HCT116 (cell line): ENCODE data around the gene MRPL24. TPM values are rescaled to one million over a fixed set of nuclear protein-coding genes. Genes with fewer than 3 reads are reported as not detected.

ENCODE experiments used
- ATAC-seq: fragments of 200-7000 bp; cut with Tn5 transposase; 2 replicates; pipeline ENCODE4 v1.9.1; 2020; ENCODE audit warnings: mild to moderate bottlenecking, moderate library complexity
- BruUV-seq: library from RNA; stranded (reverse); fragments of 400-500 nt; replicated peaks from 2 replicates; lab custom pipeline; 2021; lab: Mats Ljungman, UMichigan
- CTCF ChIA-PET: fragments of 300-600 bp; sonication (Branson Sonifier 250); formaldehyde crosslinking; loops from one replicate; lab custom pipeline; 2021; ENCODE audit warnings: antibody characterized with exemption; lab: Charles Lee
- POLR2A ChIA-PET: fragments of 300-600, 350-600 bp; sonication (Branson Sonifier 250); formaldehyde crosslinking; loops from one replicate; lab custom pipeline; 2021; ENCODE audit warnings: antibody characterized with exemption; lab: Charles Lee
- RAD21 ChIA-PET, 2 experiments: fragments of 300-600 bp; sonication (Branson Sonifier 250); formaldehyde crosslinking; loops; one replicate each; lab custom pipeline; 2023; ENCODE audit warnings: low total read pairs in 2 of 2; ENCODE audit not compliant: uncharacterized antibody in 2 of 2, unreplicated experiment in 2 of 2, low non-redundant PET in 1 of 2; lab: Charles Lee
- DNase-seq: peaks from one replicate; pipeline ENCODE4 v3.0.0-alpha.2; 2010; ENCODE audit warnings: low read depth, low spot score
- H2AFZ ChIP-seq: fragments of 200-600 bp; shearing (Covaris generic), sonication (generic); 2 replicates; pipeline ENCODE4 v1.6.1; 2017; ENCODE audit warnings: low read depth, mixed run types, mixed read lengths, antibody characterized with exemption, low read length; ENCODE audit not compliant: poor library complexity, severe bottlenecking
- H3K27ac ChIP-seq: 2 replicates; pipeline ENCODE4 v1.5.1; 2012; ENCODE audit warnings: low read depth, low read length
- H3K27me3 ChIP-seq: fragments of 200-600 bp; sonication (generic); 2 replicates; pipeline ENCODE4 v1.6.1; 2016; ENCODE audit warnings: mixed run types, low read length, mixed read lengths; ENCODE audit not compliant: insufficient read depth
- H3K36me3 ChIP-seq, 2 experiments: fragments of 200-500 bp in 1 of 2; fragments of 200-600 bp in 1 of 2; sonication (Bioruptor generic) in 1 of 2; sonication (generic) in 1 of 2; 2 replicates each; pipeline versions ENCODE4 v1.5.1 to v1.6.1; 2014 to 2016; ENCODE audit warnings: low read length in 2 of 2, inconsistent platforms in 1 of 2, mixed read lengths in 1 of 2, mixed run types in 1 of 2; ENCODE audit not compliant: insufficient read depth in 2 of 2, control insufficient read depth in 1 of 2
- H3K4me1 ChIP-seq, 2 experiments: fragments of 200-600 bp in 1 of 2; sonication (generic) in 1 of 2; 2 replicates each; pipeline versions ENCODE4 v1.5.1 to v1.6.1; 2012 to 2017; ENCODE audit warnings: low read length in 2 of 2, inconsistent platforms in 1 of 2, mild to moderate bottlenecking in 1 of 2, mixed read lengths in 1 of 2, mixed run types in 1 of 2, moderate library complexity in 1 of 2; ENCODE audit not compliant: insufficient read depth in 2 of 2, control insufficient read depth in 1 of 2
- H3K4me2 ChIP-seq: fragments of 200-600 bp; sonication (generic); 2 replicates; pipeline ENCODE4 v1.6.1; 2017; ENCODE audit warnings: mixed run types, low read length, mixed read lengths
- H3K4me3 ChIP-seq, 2 experiments: fragments of 200-600 bp in 1 of 2; sonication (generic) in 1 of 2; replicated peaks in 1 of 2; 2 replicates each; pipeline ENCODE4 v1.5.1; 2011 to 2016; ENCODE audit warnings: low read length in 2 of 2, control low read depth in 1 of 2, low read depth in 1 of 2, mild to moderate bottlenecking in 1 of 2, mixed read lengths in 1 of 2, mixed run types in 1 of 2
- H3K79me2 ChIP-seq: fragments of 200-600 bp; sonication (generic); 2 replicates; pipeline ENCODE4 v1.6.1; 2017; ENCODE audit warnings: mild to moderate bottlenecking, mixed run types, low read length, moderate library complexity, mixed read lengths; ENCODE audit not compliant: insufficient read depth
- H3K9ac ChIP-seq: fragments of 200-600 bp; sonication (generic); 2 replicates; pipeline ENCODE4 v1.6.1; 2016; ENCODE audit warnings: low read length, mixed read lengths
- H3K9me2 ChIP-seq: fragments of 200-600 bp; sonication (generic), shearing (Covaris generic); 2 replicates; pipeline ENCODE4 v1.6.1; 2017; ENCODE audit warnings: mixed run types, mild to moderate bottlenecking, moderate library complexity; ENCODE audit not compliant: insufficient read depth
- H3K9me3 ChIP-seq, 2 experiments: fragments of 200-500 bp in 1 of 2; fragments of 200-600 bp in 1 of 2; sonication (Bioruptor generic) in 1 of 2; sonication (generic) in 1 of 2; 2 replicates each; pipeline ENCODE4 v1.6.1; 2014 to 2017; ENCODE audit warnings: low read length in 2 of 2, mixed read lengths in 2 of 2, inconsistent platforms in 1 of 2, low read depth in 1 of 2, mild to moderate bottlenecking in 1 of 2, mixed run types in 1 of 2, moderate library complexity in 1 of 2; ENCODE audit not compliant: control insufficient read depth in 1 of 2, insufficient read depth in 1 of 2
- H4K20me1 ChIP-seq: fragments of 200-600 bp; sonication (generic), shearing (Covaris generic); 2 replicates; pipeline ENCODE4 v1.6.1; 2017; ENCODE audit warnings: mixed run types, mild to moderate bottlenecking, moderate library complexity; ENCODE audit not compliant: insufficient read depth
- EGR1 ChIP-seq: IDR thresholded peaks from 2 replicates; pipeline ENCODE4 v1.6.1; 2012; ENCODE audit warnings: low read depth
- EZH2 ChIP-seq: fragments of 200-600 bp; sonication (generic); IDR thresholded peaks from 2 replicates; pipeline ENCODE4 v1.6.1; 2017; ENCODE audit warnings: antibody characterized with exemption, mixed run types
- EZH2phosphoT487 ChIP-seq: fragments of 200-600 bp; IDR thresholded peaks from 2 replicates; pipeline ENCODE4 v1.6.1; 2018; ENCODE audit warnings: antibody characterized with exemption, borderline replicate concordance
- SIN3A ChIP-seq: IDR thresholded peaks from 2 replicates; pipeline ENCODE4 v1.6.1; 2012; ENCODE audit warnings: low read depth
- SP1 ChIP-seq: IDR thresholded peaks from 2 replicates; pipeline ENCODE4 v1.6.1; 2012; ENCODE audit warnings: low read depth
- TCF7L2 ChIP-seq: IDR thresholded peaks from 2 replicates; pipeline ENCODE4 v1.7.0; 2011; ENCODE audit warnings: borderline replicate concordance, inconsistent platforms; ENCODE audit not compliant: insufficient read depth, insufficient read length; ENCODE audit errors: extremely low read depth
- ZFX ChIP-seq: fragments of 450-650 bp; IDR thresholded peaks from 2 replicates; pipeline ENCODE4 v1.6.1; 2017
- intact Hi-C: fragments of 100-400 bp; cut with micrococcal nuclease; formaldehyde crosslinking; loops from 2 replicates; pipeline ENCODE4 v1.10.0; 2022
- total RNA-seq: library from RNA; stranded (reverse); gene quantifications from one replicate; pipeline ENCODE4 v1.2.1, GENCODE V29; 2021; ENCODE audit not compliant: unreplicated experiment
- TF ChIP-seq, protein P1 (sequence below): IDR thresholded peaks from 2 replicates; pipeline ENCODE4 v1.6.1; 2012; ENCODE audit warnings: low read depth
- TF ChIP-seq, protein P2 (sequence below): IDR thresholded peaks from 2 replicates; pipeline ENCODE4 v1.6.1; 2012
- TF ChIP-seq, protein P3 (sequence below), 3 experiments: fragments of 200-600 bp in 1 of 3; sonication (generic) in 1 of 3; IDR thresholded peaks in 2 of 3; conservative IDR thresholded peaks in 1 of 3; 2 replicates each; pipeline ENCODE4 v1.5.1; 2012 to 2017; ENCODE audit warnings: low read depth in 2 of 3, low read length in 2 of 3, antibody characterized with exemption in 1 of 3, borderline replicate concordance in 1 of 3, control low read depth in 1 of 3, mild to moderate bottlenecking in 1 of 3, mixed read lengths in 1 of 3, mixed run types in 1 of 3, moderate library complexity in 1 of 3; ENCODE audit not compliant: insufficient read depth in 1 of 3
- TF ChIP-seq, protein P4 (sequence below): IDR thresholded peaks from 2 replicates; pipeline ENCODE4 v1.6.1; 2011; ENCODE audit warnings: mild to moderate bottlenecking, low read length, moderate library complexity; ENCODE audit not compliant: insufficient replicate concordance; ENCODE audit errors: extremely low read depth

Gene MRPL24
- total RNA-seq, 1 experiment from 2014 or later, result 111 TPM

DNA sequence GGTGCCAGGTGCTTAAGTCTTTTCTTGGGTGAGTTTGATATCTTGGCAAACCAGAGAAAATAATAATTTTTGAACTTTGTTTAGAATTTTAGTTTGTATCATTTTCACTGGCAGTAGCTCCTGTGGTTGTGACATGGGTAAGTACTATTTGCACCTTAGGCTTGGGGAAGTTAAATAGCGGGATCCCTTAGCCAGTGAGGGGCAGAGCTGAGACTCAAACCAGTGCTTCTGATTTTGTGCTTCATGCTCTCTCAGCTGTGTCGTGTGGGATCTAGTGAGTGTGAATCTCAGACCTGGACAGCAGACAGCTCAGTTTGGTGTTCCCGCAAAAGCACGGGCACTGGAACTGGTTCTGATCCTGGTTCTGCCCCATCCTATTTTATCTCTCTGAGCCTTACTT is 36.1 kb upstream of the MRPL24 start:
- intact Hi-C loops, result no loop called here
- TF ChIP-seq, protein P1, sequence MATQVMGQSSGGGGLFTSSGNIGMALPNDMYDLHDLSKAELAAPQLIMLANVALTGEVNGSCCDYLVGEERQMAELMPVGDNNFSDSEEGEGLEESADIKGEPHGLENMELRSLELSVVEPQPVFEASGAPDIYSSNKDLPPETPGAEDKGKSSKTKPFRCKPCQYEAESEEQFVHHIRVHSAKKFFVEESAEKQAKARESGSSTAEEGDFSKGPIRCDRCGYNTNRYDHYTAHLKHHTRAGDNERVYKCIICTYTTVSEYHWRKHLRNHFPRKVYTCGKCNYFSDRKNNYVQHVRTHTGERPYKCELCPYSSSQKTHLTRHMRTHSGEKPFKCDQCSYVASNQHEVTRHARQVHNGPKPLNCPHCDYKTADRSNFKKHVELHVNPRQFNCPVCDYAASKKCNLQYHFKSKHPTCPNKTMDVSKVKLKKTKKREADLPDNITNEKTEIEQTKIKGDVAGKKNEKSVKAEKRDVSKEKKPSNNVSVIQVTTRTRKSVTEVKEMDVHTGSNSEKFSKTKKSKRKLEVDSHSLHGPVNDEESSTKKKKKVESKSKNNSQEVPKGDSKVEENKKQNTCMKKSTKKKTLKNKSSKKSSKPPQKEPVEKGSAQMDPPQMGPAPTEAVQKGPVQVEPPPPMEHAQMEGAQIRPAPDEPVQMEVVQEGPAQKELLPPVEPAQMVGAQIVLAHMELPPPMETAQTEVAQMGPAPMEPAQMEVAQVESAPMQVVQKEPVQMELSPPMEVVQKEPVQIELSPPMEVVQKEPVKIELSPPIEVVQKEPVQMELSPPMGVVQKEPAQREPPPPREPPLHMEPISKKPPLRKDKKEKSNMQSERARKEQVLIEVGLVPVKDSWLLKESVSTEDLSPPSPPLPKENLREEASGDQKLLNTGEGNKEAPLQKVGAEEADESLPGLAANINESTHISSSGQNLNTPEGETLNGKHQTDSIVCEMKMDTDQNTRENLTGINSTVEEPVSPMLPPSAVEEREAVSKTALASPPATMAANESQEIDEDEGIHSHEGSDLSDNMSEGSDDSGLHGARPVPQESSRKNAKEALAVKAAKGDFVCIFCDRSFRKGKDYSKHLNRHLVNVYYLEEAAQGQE, result no peak
- TF ChIP-seq EZH2 (no peak), EGR1 (no peak)
- TF ChIP-seq, protein P2, sequence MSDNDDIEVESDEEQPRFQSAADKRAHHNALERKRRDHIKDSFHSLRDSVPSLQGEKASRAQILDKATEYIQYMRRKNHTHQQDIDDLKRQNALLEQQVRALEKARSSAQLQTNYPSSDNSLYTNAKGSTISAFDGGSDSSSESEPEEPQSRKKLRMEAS, result no peak
- TF ChIP-seq, all 23 proteins: peak for 0
- H3K27ac ChIP-seq, result no peak overlapping the region
- peaks cover 0 to 7% of the 10 kb centered on the region in 2 experiments; a peak in 1 of 4 replicates for H3K4me1 ChIP-seq
- no peaks in the 10 kb centered on the region for H4K20me1 ChIP-seq
- no peak overlapping the region for H3K4me3 ChIP-seq
- peaks cover 95% of the 10 kb centered on the region for H3K79me2 ChIP-seq
- ChIA-PET RAD21 (no interaction called here), POLR2A (interaction anchor here (1.1 kb wide), 1 partner anchor 10 kb away, joined by 3 read pairs; the partner anchor contains the start of gene PRCC), CTCF (interaction anchor here (1.2 kb wide), 1 partner anchor 51 kb away, joined by 3 read pairs; no protein-coding TSS in a partner anchor)
- H3K36me3 ChIP-seq, result peaks cover 6 to 7% of the 10 kb centered on the region in 2 experiments; a peak in 2 of 4 replicates
- no peak overlapping the region for H3K4me2 ChIP-seq
- ATAC-seq (no peak), DNase-seq (no peak)
- H3K9me3 ChIP-seq, result no peaks in the 10 kb centered on the region
- BruUV-seq, result no TSS peak
- H3K9me2 ChIP-seq, result no peaks in the 10 kb centered on the region
- H3K9ac ChIP-seq, result no peak overlapping the region
- no peak overlapping the region for H2AFZ ChIP-seq
- no peaks in the 10 kb centered on the region for H3K27me3 ChIP-seq

DNA sequence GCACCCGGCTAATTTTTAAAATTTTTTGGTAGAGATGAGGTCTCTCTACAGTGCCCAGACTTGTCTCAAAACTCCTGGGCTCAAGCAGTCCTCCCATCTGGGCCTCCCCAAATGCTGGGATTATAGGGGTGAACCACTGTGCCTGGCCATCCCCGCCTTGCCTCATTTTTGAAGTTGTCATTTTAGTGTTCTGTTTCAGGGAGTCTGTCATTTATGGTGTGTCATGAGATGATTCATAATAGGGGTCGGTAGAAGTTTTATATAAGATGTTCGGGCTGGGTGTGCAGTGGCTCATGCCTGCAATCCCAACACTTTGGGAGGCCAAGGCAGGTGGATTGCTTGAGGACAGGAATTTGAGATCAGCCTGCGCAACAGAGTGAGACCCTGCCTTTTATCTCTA is 34.9 kb upstream of the MRPL24 start:
- H3K27ac ChIP-seq, result no peak overlapping the region
- H3K9me2 ChIP-seq, result no peaks in the 10 kb centered on the region
- intact Hi-C loops, result no loop called here
- BruUV-seq, result no TSS peak
- H3K4me3 ChIP-seq, result no peak overlapping the region
- peaks cover 5 to 13% of the 10 kb centered on the region in 2 experiments; a peak in 2 of 4 replicates for H3K36me3 ChIP-seq
- no peak for DNase-seq
- ChIA-PET CTCF (no interaction called here), POLR2A (no interaction called here), RAD21 (interaction anchor here in 1 of 2 experiments (0.7 kb wide), 1 partner anchor 35 kb away, joined by 3 read pairs; the partner anchor contains the start of gene MRPL24)
- no peak overlapping the region for H3K9ac ChIP-seq
- 0 out of 4 replicates have a peak, but pooled peaks cover 0 to 3% of the 10 kb centered on the region in 2 experiments for H3K4me1 ChIP-seq
- H4K20me1 ChIP-seq, result no peaks in the 10 kb centered on the region
- ATAC-seq, result no peak
- no peak overlapping the region for H2AFZ ChIP-seq
- H3K79me2 ChIP-seq, result peaks cover 95% of the 10 kb centered on the region
- no peak overlapping the region for H3K4me2 ChIP-seq
- H3K27me3 ChIP-seq, result no peaks in the 10 kb centered on the region
- no peaks in the 10 kb centered on the region for H3K9me3 ChIP-seq
- TF ChIP-seq EZH2, result no peak
- TF ChIP-seq SIN3A, result no peak
- TF ChIP-seq, protein P3, sequence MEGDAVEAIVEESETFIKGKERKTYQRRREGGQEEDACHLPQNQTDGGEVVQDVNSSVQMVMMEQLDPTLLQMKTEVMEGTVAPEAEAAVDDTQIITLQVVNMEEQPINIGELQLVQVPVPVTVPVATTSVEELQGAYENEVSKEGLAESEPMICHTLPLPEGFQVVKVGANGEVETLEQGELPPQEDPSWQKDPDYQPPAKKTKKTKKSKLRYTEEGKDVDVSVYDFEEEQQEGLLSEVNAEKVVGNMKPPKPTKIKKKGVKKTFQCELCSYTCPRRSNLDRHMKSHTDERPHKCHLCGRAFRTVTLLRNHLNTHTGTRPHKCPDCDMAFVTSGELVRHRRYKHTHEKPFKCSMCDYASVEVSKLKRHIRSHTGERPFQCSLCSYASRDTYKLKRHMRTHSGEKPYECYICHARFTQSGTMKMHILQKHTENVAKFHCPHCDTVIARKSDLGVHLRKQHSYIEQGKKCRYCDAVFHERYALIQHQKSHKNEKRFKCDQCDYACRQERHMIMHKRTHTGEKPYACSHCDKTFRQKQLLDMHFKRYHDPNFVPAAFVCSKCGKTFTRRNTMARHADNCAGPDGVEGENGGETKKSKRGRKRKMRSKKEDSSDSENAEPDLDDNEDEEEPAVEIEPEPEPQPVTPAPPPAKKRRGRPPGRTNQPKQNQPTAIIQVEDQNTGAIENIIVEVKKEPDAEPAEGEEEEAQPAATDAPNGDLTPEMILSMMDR (IDR thresholded peaks at IDR 0.05 in 2 of 3, conservative IDR thresholded peaks at IDR 0.05 in 1 of 3; ENCODE audit: borderline replicate concordance in 1 of 3, insufficient read depth in 1 of 3, low read depth in 2 of 3, low read length in 2 of 3), result no peak
- no peak for TF ChIP-seq ZFX
- no peak for TF ChIP-seq TCF7L2
- TF ChIP-seq EZH2phosphoT487, result no peak
- TF ChIP-seq, protein P4, sequence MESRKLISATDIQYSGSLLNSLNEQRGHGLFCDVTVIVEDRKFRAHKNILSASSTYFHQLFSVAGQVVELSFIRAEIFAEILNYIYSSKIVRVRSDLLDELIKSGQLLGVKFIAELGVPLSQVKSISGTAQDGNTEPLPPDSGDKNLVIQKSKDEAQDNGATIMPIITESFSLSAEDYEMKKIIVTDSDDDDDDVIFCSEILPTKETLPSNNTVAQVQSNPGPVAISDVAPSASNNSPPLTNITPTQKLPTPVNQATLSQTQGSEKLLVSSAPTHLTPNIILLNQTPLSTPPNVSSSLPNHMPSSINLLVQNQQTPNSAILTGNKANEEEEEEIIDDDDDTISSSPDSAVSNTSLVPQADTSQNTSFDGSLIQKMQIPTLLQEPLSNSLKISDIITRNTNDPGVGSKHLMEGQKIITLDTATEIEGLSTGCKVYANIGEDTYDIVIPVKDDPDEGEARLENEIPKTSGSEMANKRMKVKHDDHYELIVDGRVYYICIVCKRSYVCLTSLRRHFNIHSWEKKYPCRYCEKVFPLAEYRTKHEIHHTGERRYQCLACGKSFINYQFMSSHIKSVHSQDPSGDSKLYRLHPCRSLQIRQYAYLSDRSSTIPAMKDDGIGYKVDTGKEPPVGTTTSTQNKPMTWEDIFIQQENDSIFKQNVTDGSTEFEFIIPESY, result no peak
- no peak for TF ChIP-seq SP1
